Activated CD4-positive, alpha-beta T cell treated with anti-CD3 and anti-CD28 coated beads for 24 hours (primary cell): ENCODE measurements around the gene TMEM214.

ENCODE experiments used
- DNase-seq, 2 donors: peaks; one replicate each; pipeline ENCODE4 v3.0.0-alpha.2; 2020; ENCODE audit warnings: low read depth in 2 of 2

TMEM214 gene

GRCh38 chr2:27010139-27010538 lies 22.6 kb upstream of the TMEM214 start:
- DNase-seq, result no peak

- no peak for DNase-seq
These were observed 19.0 kb upstream of the TMEM214 start for GRCh38 chr2:27013738-27014137.

- no peak for DNase-seq
These were observed 17.9 kb upstream of the TMEM214 start for GRCh38 chr2:27014771-27015433.

GRCh38 chr2:27016801-27017325 lies 15.9 kb upstream of the TMEM214 start:
- peak; percentile 16 to 38 for DNase-seq

- DNase-seq, result no peak
These were observed 14.6 kb upstream of the TMEM214 start for GRCh38 chr2:27018142-27018541.

- DNase-seq, result no peak
These were observed 13.3 kb upstream of the TMEM214 start for GRCh38 chr2:27019459-27019858.

GRCh38 chr2:27019931-27020855 lies 12.6 kb upstream of the TMEM214 start:
- DNase-seq, result no peak

GRCh38 chr2:27021253-27022049 lies 11.3 kb upstream of the TMEM214 start:
- DNase-seq, result no peak

GRCh38 chr2:27023740-27024139 lies 9.0 kb upstream of the TMEM214 start:
- DNase-seq, result no peak

GRCh38 chr2:27024188-27024587 lies 8.6 kb upstream of the TMEM214 start:
- no peak for DNase-seq

- DNase-seq, result no peak
These were observed 8.0 kb upstream of the TMEM214 start for GRCh38 chr2:27024812-27025211.

GRCh38 chr2:27025281-27025800 lies 7.4 kb upstream of the TMEM214 start:
- DNase-seq, result no peak

- DNase-seq, result no peak
These were observed 6.6 kb upstream of the TMEM214 start for GRCh38 chr2:27025861-27026851.

- DNase-seq, result no peak
These were observed 5.5 kb upstream of the TMEM214 start for GRCh38 chr2:27027211-27027651.

GRCh38 chr2:27029051-27029450 lies 3.7 kb upstream of the TMEM214 start:
- no peak for DNase-seq

GRCh38 chr2:27033253-27033852 lies 588 bp downstream of the TMEM214 start:
- DNase-seq, result no peak

- no peak for DNase-seq
These were observed 5.2 kb downstream of the TMEM214 start for GRCh38 chr2:27038012-27038411.

GRCh38 chr2:27038631-27039339 lies 6.0 kb downstream of the TMEM214 start:
- DNase-seq, result no peak

- no peak for DNase-seq
These were observed 6.7 kb downstream of the TMEM214 start for GRCh38 chr2:27039426-27039825.
